Activated B cell treated with CpG ODN at 0.5 μM for 24 hours (primary cell): ENCODE data around the gene APCDD1. TPM values are rescaled to one million over a fixed set of nuclear protein-coding genes. Genes with fewer than 3 reads are reported as not detected.
"Not testable (repeated sequence)": the region's sequence is repeated elsewhere in the genome, so short reads cannot be mapped to it uniquely, and the experiment has no call there.

Experiments used
- ATAC-seq: fragments of 200-7000 bp; cut with Tn5 transposase; one replicate; pipeline ENCODE4 v1.10.0; 2021; ENCODE audit warnings: low read depth, mild to moderate bottlenecking, moderate library complexity
- CTCF ChIA-PET: fragments of 350-600 bp; sonication (Branson Sonifier 250); formaldehyde crosslinking; loops from one replicate; lab custom pipeline; 2021; ENCODE audit warnings: antibody characterized with exemption; lab: Charles Lee
- POLR2A ChIA-PET: fragments of 350-600 bp; sonication (Branson Sonifier 250); formaldehyde crosslinking; loops from one replicate; lab custom pipeline; 2021; ENCODE audit warnings: antibody characterized with exemption; lab: Charles Lee
- DNase-seq: peaks from one replicate; pipeline ENCODE4 v3.0.0; 2022
- H3K27ac Mint-ChIP-seq: one replicate; pipeline ENCODE4 v1.8.0; 2020; ENCODE audit warnings: mixed read lengths
- H3K27me3 Mint-ChIP-seq: one replicate; pipeline ENCODE4 v1.8.0; 2021; ENCODE audit warnings: mixed read lengths
- H3K36me3 Mint-ChIP-seq: one replicate; pipeline ENCODE4 v1.8.0; 2021; ENCODE audit warnings: low read depth, mixed read lengths
- H3K4me1 Mint-ChIP-seq: one replicate; pipeline ENCODE4 v1.8.0; 2021; ENCODE audit warnings: mixed read lengths
- H3K4me3 Mint-ChIP-seq: one replicate; pipeline ENCODE4 v1.8.0; 2020; ENCODE audit warnings: mild to moderate bottlenecking, mixed read lengths
- H3K9me3 Mint-ChIP-seq: one replicate; pipeline ENCODE4 v1.8.0; 2020; ENCODE audit warnings: mixed read lengths
- CTCF ChIP-seq: fragments of 200-600 bp; IDR thresholded peaks from one replicate; pipeline ENCODE4 v1.8.0; 2022; ENCODE audit warnings: antibody characterized with exemption, mild to moderate bottlenecking
- intact Hi-C: fragments of 100-400 bp; cut with micrococcal nuclease; formaldehyde crosslinking; loops from one replicate; pipeline ENCODE4 v1.15.1; 2024
- total RNA-seq: library from RNA; stranded (reverse); gene quantifications from 2 replicates; pipeline ENCODE4 v1.2.3, GENCODE V29; 2022

Gene APCDD1
- total RNA-seq, 1 donor from 2014 or later, result 0.38 TPM

DNA sequence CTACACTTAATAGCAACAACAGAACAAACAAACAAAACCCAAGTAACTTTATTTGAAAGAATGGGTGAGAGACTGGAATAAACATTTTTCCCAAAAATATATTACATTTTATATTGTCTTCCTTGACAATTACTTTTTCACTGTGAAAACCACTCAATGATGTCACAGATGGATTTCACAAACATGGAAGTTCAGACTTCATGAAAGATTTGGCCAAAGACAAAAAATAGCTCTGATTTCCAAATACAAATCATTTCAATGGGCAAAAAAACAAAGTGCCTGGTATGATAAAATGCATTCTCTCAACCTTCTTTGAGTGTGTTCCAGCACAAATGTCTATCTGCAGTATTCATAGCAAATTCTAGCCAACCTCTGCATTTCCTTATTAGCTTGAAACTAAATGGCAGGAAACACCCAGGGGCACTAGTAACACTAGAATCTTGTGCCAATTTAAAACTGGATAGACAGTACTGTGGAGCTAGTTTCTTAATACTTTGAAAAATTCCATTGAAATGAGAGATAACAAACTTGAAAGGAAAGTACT lies 42.8 kb downstream of the APCDD1 start:
- H3K9me3 Mint-ChIP-seq, result peaks cover 2% of the 10 kb centered on the region
- intact Hi-C loops, result no loop called here
- H3K27me3 Mint-ChIP-seq, result peaks cover 8% of the 10 kb centered on the region
- no peak for TF ChIP-seq CTCF
- DNase-seq (no peak), ATAC-seq (no peak)
- H3K4me3 Mint-ChIP-seq, result no peak overlapping the region
- POLR2A ChIA-PET, result no interaction called here
- H3K4me1 Mint-ChIP-seq, result no peaks in the 10 kb centered on the region
- no peaks in the 10 kb centered on the region for H3K36me3 Mint-ChIP-seq
- no peak overlapping the region for H3K27ac Mint-ChIP-seq
- CTCF ChIA-PET, result no interaction called here

DNA sequence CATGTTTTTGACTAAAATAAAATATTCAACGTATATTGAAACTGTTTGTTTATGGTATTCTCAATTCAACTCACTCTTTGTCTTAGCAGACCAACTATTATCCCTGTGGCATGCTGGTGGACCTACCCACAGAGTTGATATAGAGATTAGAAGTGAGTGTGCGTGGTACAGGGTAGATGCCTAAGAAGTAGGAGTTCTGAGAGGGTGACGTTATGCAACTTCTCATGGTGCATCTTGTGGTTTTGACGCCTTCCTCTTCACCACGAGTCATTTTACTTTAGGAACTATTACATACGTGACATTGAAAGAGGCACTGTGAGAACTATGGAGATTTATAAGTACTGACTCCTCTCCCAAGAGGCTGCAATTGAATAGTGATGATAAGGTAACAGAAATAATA lies 44.8 kb downstream of the APCDD1 start:
- ATAC-seq, result no peak
- ChIA-PET POLR2A (no interaction called here), CTCF (no interaction called here)
- Mint-ChIP-seq H3K4me1 (no peaks in the 10 kb centered on the region), H3K36me3 (no peaks in the 10 kb centered on the region), H3K27ac (no peak overlapping the region), H3K9me3 (peaks cover 2% of the 10 kb centered on the region), H3K4me3 (no peak overlapping the region), H3K27me3 (peaks cover 8% of the 10 kb centered on the region)
- intact Hi-C loops, result no loop called here
- TF ChIP-seq CTCF, result no peak
- no peak for DNase-seq

DNA sequence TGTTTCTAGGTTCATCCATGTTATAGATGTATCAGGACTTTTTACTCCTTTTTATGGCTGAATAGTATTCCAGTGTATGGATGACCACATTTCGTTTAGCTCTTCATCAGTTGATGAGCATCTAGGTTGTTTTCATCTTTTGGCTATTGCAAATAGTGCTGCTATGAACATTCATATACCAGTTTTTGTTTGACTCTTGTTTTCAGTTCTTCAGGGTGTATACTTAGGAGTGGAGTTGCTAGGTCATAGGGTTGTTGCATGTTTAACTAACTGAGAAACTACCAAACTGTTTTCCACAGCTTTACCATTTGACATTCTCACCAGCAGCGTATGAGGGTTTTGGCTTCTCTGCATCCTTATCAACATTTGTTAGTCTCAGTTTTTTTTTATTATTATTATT lies 45.6 kb downstream of the APCDD1 start:
- intact Hi-C loops, result no loop called here
- H3K9me3 Mint-ChIP-seq, result peaks cover 4% of the 10 kb centered on the region
- H3K4me3 Mint-ChIP-seq, result no peak overlapping the region
- no peaks in the 10 kb centered on the region for H3K4me1 Mint-ChIP-seq
- peaks cover 3% of the 10 kb centered on the region for H3K36me3 Mint-ChIP-seq
- no peak for TF ChIP-seq CTCF
- DNase-seq, result no peak
- peaks cover 9% of the 10 kb centered on the region for H3K27me3 Mint-ChIP-seq
- ATAC-seq, result no peak
- no peak overlapping the region for H3K27ac Mint-ChIP-seq
- POLR2A ChIA-PET, result no interaction called here
- CTCF ChIA-PET, result no interaction called here

- Mint-ChIP-seq H3K27me3 (peaks cover 7% of the 10 kb centered on the region), H3K9me3 (peaks cover 16% of the 10 kb centered on the region), H3K36me3 (peaks cover 7% of the 10 kb centered on the region), H3K4me1 (no peaks in the 10 kb centered on the region), H3K27ac (no peak overlapping the region), H3K4me3 (no peak overlapping the region)
- ATAC-seq (no peak), DNase-seq (no peak)
- intact Hi-C loops, result no loop called here
- CTCF ChIA-PET, result no interaction called here
- TF ChIP-seq CTCF, result no peak
- POLR2A ChIA-PET, result no interaction called here
These were observed 50.3 kb downstream of the APCDD1 start for GRCh38 chr18:10504723-10505122.

GRCh38 chr18:10505892-10506291 lies 51.5 kb downstream of the APCDD1 start:
- CTCF ChIA-PET, H3K4me1 Mint-ChIP-seq, intact Hi-C loops, H3K27ac Mint-ChIP-seq, H3K4me3 Mint-ChIP-seq, H3K36me3 Mint-ChIP-seq, ATAC-seq, DNase-seq, H3K27me3 Mint-ChIP-seq, POLR2A ChIA-PET: not testable (repeated sequence)
- H3K9me3 Mint-ChIP-seq, result peaks cover 14% of the 10 kb centered on the region

GRCh38 chr18:10508591-10508990 lies 54.2 kb downstream of the APCDD1 start:
- CTCF ChIA-PET, result no interaction called here
- Mint-ChIP-seq H3K9me3 (peaks cover 14% of the 10 kb centered on the region), H3K27ac (no peak overlapping the region), H3K4me3 (no peak overlapping the region), H3K36me3 (peaks cover 7% of the 10 kb centered on the region), H3K4me1 (no peaks in the 10 kb centered on the region), H3K27me3 (peaks cover 8% of the 10 kb centered on the region)
- no peak for DNase-seq
- intact Hi-C loops, result no loop called here
- ATAC-seq, result no peak
- POLR2A ChIA-PET, result no interaction called here
- no peak for TF ChIP-seq CTCF
